CD4-positive, alpha-beta T cell treated with Interleukin-4 for 4 hours (primary cell): Measurements from ENCODE around the gene LRRC32.

Experiments
- DNase-seq: peaks from one replicate; pipeline ENCODE4 v3.0.0-alpha.2; 2020

The LRRC32 gene

GRCh38 chr11:76676636-76677457 is 6.3 kb upstream of the LRRC32 start:
- no peak for DNase-seq

- DNase-seq, result no peak
Observed at GRCh38 chr11:76674517-76675400, 4.2 kb upstream of the LRRC32 start.

- DNase-seq, result no peak
Observed at GRCh38 chr11:76673176-76674142, 2.9 kb upstream of the LRRC32 start.

- peak; percentile 46 for DNase-seq
Observed at GRCh38 chr11:76672431-76673175, 2.1 kb upstream of the LRRC32 start.

GRCh38 chr11:76671626-76672309 is 1.2 kb upstream of the LRRC32 start:
- no peak for DNase-seq

GRCh38 chr11:76671237-76671592 is 668 bp upstream of the LRRC32 start:
- no peak for DNase-seq

- no peak for DNase-seq
Observed at GRCh38 chr11:76669901-76670484, 554 bp downstream of the LRRC32 start.

- DNase-seq, result no peak
Observed at GRCh38 chr11:76668362-76669155, 2.0 kb downstream of the LRRC32 start.

GRCh38 chr11:76667856-76668255 is 2.7 kb downstream of the LRRC32 start:
- DNase-seq, result no peak

- no peak for DNase-seq
Observed at GRCh38 chr11:76667271-76667818, 3.2 kb downstream of the LRRC32 start.

- DNase-seq, result no peak
Observed at GRCh38 chr11:76666830-76667229, 3.7 kb downstream of the LRRC32 start.

GRCh38 chr11:76666408-76666807 is 4.1 kb downstream of the LRRC32 start:
- DNase-seq, result no peak

- no peak for DNase-seq
Observed at GRCh38 chr11:76665921-76666351, 4.6 kb downstream of the LRRC32 start.

- DNase-seq, result no peak
Observed at GRCh38 chr11:76665172-76665571, 5.4 kb downstream of the LRRC32 start.

- DNase-seq, result peak; percentile 13
Observed at GRCh38 chr11:76664578-76665061, 5.9 kb downstream of the LRRC32 start.

- no peak for DNase-seq
Observed at GRCh38 chr11:76663912-76664440, 6.6 kb downstream of the LRRC32 start.

GRCh38 chr11:76663486-76663810 is 7.1 kb downstream of the LRRC32 start:
- no peak for DNase-seq

- DNase-seq, result no peak
Observed at GRCh38 chr11:76662656-76663485, 7.7 kb downstream of the LRRC32 start.
